H1 (cell line): ENCODE data around the gene ALPG. TPM values are rescaled to one million over a fixed set of nuclear protein-coding genes. Genes with fewer than 3 reads are reported as not detected.

Experiments
- CTCF ChIA-PET: fragments of 300-600 bp; sonication (Branson Sonifier 250); formaldehyde crosslinking; loops from one replicate; lab custom pipeline; 2021; ENCODE audit not compliant: partially characterized antibody; lab: Charles Lee
- POLR2A ChIA-PET: fragments of 300-600 bp; sonication (Branson Sonifier 250); formaldehyde crosslinking; loops from one replicate; lab custom pipeline; 2021; ENCODE audit warnings: inconsistent platforms; ENCODE audit not compliant: partially characterized antibody; lab: Charles Lee
- DNase-seq, 2 experiments: peaks; one replicate each; pipeline versions ENCODE4 v3.0.0 to v3.0.0-alpha.2; 2010 to 2022; ENCODE audit warnings: low spot score in 2 of 2, low read depth in 1 of 2, mixed read lengths in 1 of 2
- FAIRE-seq: peaks from 2 replicates; lab custom pipeline; 2011; peaks lifted over from hg19 to GRCh38; lab: Jason Lieb, UNC
- H2AFZ ChIP-seq: 2 replicates; pipeline ENCODE4 v1.8.1; 2012; ENCODE audit warnings: low read length, inconsistent platforms
- H2AK5ac ChIP-seq: 2 replicates; pipeline ENCODE4 v1.6.1; 2013; ENCODE audit warnings: low read depth, low read length
- H2BK120ac ChIP-seq: replicated peaks from 2 replicates; pipeline ENCODE3; 2013; ENCODE audit warnings: low read depth, low read length, inconsistent platforms
- H2BK12ac ChIP-seq: 2 replicates; pipeline ENCODE4 v1.6.1; 2013; ENCODE audit warnings: low read depth, low read length
- H2BK15ac ChIP-seq: 2 replicates; pipeline ENCODE4 v1.6.1; 2013; ENCODE audit warnings: low read length
- H2BK20ac ChIP-seq: 2 replicates; pipeline ENCODE4 v1.6.1; 2013; ENCODE audit warnings: low read length
- H2BK5ac ChIP-seq: 2 replicates; pipeline ENCODE4 v1.6.1; 2013; ENCODE audit warnings: low read depth, low read length
- H3K14ac ChIP-seq: 2 replicates; pipeline ENCODE4 v1.6.1; 2013; ENCODE audit warnings: inconsistent platforms; ENCODE audit not compliant: insufficient read length
- H3K18ac ChIP-seq: 2 replicates; pipeline ENCODE4 v1.6.1; 2013; ENCODE audit warnings: low read length; ENCODE audit errors: extremely low read depth
- H3K23ac ChIP-seq: 2 replicates; pipeline ENCODE4 v1.6.1; 2013; ENCODE audit warnings: inconsistent platforms; ENCODE audit not compliant: insufficient read length
- H3K23me2 ChIP-seq: 2 replicates; pipeline ENCODE4 v1.6.1; 2013; ENCODE audit warnings: low read depth, low read length
- H3K27ac ChIP-seq: 2 replicates; pipeline ENCODE4 v1.6.1; 2011; ENCODE audit warnings: low read depth, low read length, inconsistent platforms
- H3K27me3 ChIP-seq, 4 experiments: replicated peaks in 1 of 4; 1 replicate in 1 of 4; 2 replicates in 3 of 4; pipeline versions ENCODE4 v1.6.1 to v1.8.1; 2011 to 2013; ENCODE audit warnings: low read length in 3 of 4, mild to moderate bottlenecking in 3 of 4, inconsistent platforms in 2 of 4, mixed read lengths in 2 of 4, moderate library complexity in 1 of 4; ENCODE audit not compliant: control insufficient read depth in 3 of 4, insufficient read depth in 3 of 4; ENCODE audit errors: extremely low read depth in 1 of 4
- H3K36me3 ChIP-seq, 4 experiments: 2 replicates each; pipeline versions ENCODE4 v1.6.1 to v1.8.1; 2011 to 2013; ENCODE audit warnings: mild to moderate bottlenecking in 4 of 4, low read length in 3 of 4, moderate library complexity in 2 of 4, control low read depth in 1 of 4, inconsistent platforms in 1 of 4; ENCODE audit not compliant: insufficient read depth in 4 of 4, control insufficient read depth in 2 of 4
- H3K4ac ChIP-seq: replicated peaks from 2 replicates; pipeline ENCODE3; 2013; ENCODE audit warnings: low read length, low read depth, mixed read lengths, inconsistent platforms; ENCODE audit not compliant: insufficient read length
- H3K4me1 ChIP-seq, 4 experiments: replicated peaks in 1 of 4; 1 replicate in 1 of 4; 2 replicates in 3 of 4; pipeline versions ENCODE4 v1.6.1 to v1.8.1; 2011 to 2013; ENCODE audit warnings: low read length in 3 of 4, inconsistent platforms in 2 of 4, mixed read lengths in 1 of 4; ENCODE audit not compliant: insufficient read depth in 4 of 4, control insufficient read depth in 3 of 4
- H3K4me2 ChIP-seq, 2 experiments: 2 replicates each; pipeline versions ENCODE4 v1.6.1 to v1.8.1; 2011 to 2013; ENCODE audit warnings: low read depth in 2 of 2, low read length in 2 of 2, control low read depth in 1 of 2, inconsistent platforms in 1 of 2, mild to moderate bottlenecking in 1 of 2; ENCODE audit not compliant: insufficient read depth in 1 of 2
- H3K4me3 ChIP-seq, 4 experiments: fragments of 200-600, 300-600 bp in 1 of 4; sonication (generic), shearing (Covaris generic), sonication (Bioruptor Twin) in 1 of 4; 2 replicates each; pipeline versions ENCODE4 v1.5.1 to v1.8.1; 2011 to 2016; ENCODE audit warnings: low read length in 4 of 4, low read depth in 3 of 4, control low read depth in 2 of 4, inconsistent platforms in 2 of 4, mild to moderate bottlenecking in 2 of 4, mixed read lengths in 1 of 4, moderate library complexity in 1 of 4; ENCODE audit not compliant: insufficient read depth in 2 of 4; ENCODE audit errors: extremely low read depth in 1 of 4
- H3K56ac ChIP-seq: replicated peaks from 2 replicates; pipeline ENCODE3; 2013; ENCODE audit warnings: low read depth, mild to moderate bottlenecking, mixed read lengths, low read length, inconsistent platforms; ENCODE audit not compliant: insufficient read length
- H3K79me1 ChIP-seq: 2 replicates; pipeline ENCODE4 v1.6.1; 2013; ENCODE audit warnings: low read depth, low read length, control low read depth
- H3K79me2 ChIP-seq, 2 experiments: 2 replicates each; pipeline versions ENCODE4 v1.6.1 to v1.8.1; 2012 to 2013; ENCODE audit warnings: low read length in 2 of 2, mild to moderate bottlenecking in 2 of 2, inconsistent platforms in 1 of 2; ENCODE audit not compliant: insufficient read depth in 2 of 2, control insufficient read depth in 1 of 2
- H3K9ac ChIP-seq, 4 experiments: replicated peaks in 1 of 4; 1 replicate in 1 of 4; 2 replicates in 3 of 4; pipeline versions ENCODE4 v1.6.1 to v1.8.1; 2011 to 2013; ENCODE audit warnings: low read depth in 3 of 4, low read length in 3 of 4, control low read depth in 2 of 4, mild to moderate bottlenecking in 2 of 4, moderate library complexity in 2 of 4, inconsistent platforms in 1 of 4; ENCODE audit errors: extremely low read depth in 1 of 4
- H3K9me3 ChIP-seq, 2 experiments: 2 replicates each; pipeline versions ENCODE4 v1.6.1 to v1.8.1; 2012 to 2013; ENCODE audit warnings: mild to moderate bottlenecking in 2 of 2, moderate library complexity in 2 of 2, control low read depth in 1 of 2, inconsistent platforms in 1 of 2, low read depth in 1 of 2, low read length in 1 of 2, mixed read lengths in 1 of 2; ENCODE audit not compliant: insufficient read depth in 2 of 2
- H4K20me1 ChIP-seq, 2 experiments: replicated peaks in 1 of 2; 2 replicates each; pipeline versions ENCODE3 to v1.8.1; 2011 to 2013; ENCODE audit warnings: inconsistent platforms in 2 of 2, low read length in 2 of 2, mild to moderate bottlenecking in 1 of 2; ENCODE audit not compliant: insufficient read depth in 2 of 2, control insufficient read depth in 1 of 2
- H4K5ac ChIP-seq: 2 replicates; pipeline ENCODE4 v1.6.1; 2013; ENCODE audit warnings: low read length, low read depth, mixed read lengths, inconsistent platforms; ENCODE audit not compliant: insufficient read length
- H4K8ac ChIP-seq: 2 replicates; pipeline ENCODE4 v1.8.0; 2013; ENCODE audit warnings: mild to moderate bottlenecking, moderate library complexity, low read length, inconsistent platforms; ENCODE audit not compliant: insufficient read depth; ENCODE audit errors: extremely low read depth
- H4K91ac ChIP-seq: replicated peaks from 2 replicates; pipeline ENCODE3; 2013; ENCODE audit warnings: low read length, mixed read lengths, inconsistent platforms; ENCODE audit not compliant: insufficient read length
- BACH1 ChIP-seq: IDR thresholded peaks from 2 replicates; pipeline ENCODE4 v1.6.1; 2012; ENCODE audit warnings: low read length, improper control_type of control experiment
- CEBPB ChIP-seq: IDR thresholded peaks from 2 replicates; pipeline ENCODE4 v1.6.1; 2012; ENCODE audit warnings: low read depth, low read length
- CREB1 ChIP-seq: IDR thresholded peaks from 2 replicates; pipeline ENCODE4 v1.6.1; 2012; ENCODE audit warnings: inconsistent platforms
- EGR1 ChIP-seq: IDR thresholded peaks from 2 replicates; pipeline ENCODE4 v1.6.1; 2011; ENCODE audit warnings: low read depth, low read length, borderline replicate concordance
- KDM1A ChIP-seq: fragments of 200-600, 300-600 bp; sonication (generic); IDR thresholded peaks from 2 replicates; pipeline ENCODE4 v1.7.1; 2016; ENCODE audit warnings: mild to moderate bottlenecking, low read length, borderline replicate concordance
- KDM5A ChIP-seq: fragments of 200-600 bp; IDR thresholded peaks from 2 replicates; pipeline ENCODE4 v1.7.1; 2012; ENCODE audit warnings: mild to moderate bottlenecking, low read length, inconsistent platforms, mixed read lengths
- NANOG ChIP-seq: IDR thresholded peaks from 2 replicates; pipeline ENCODE4 v1.6.1; 2011; ENCODE audit warnings: low read length, low read depth, mild to moderate bottlenecking, inconsistent platforms; ENCODE audit not compliant: insufficient read depth, poor library complexity, severe bottlenecking
- RNF2 ChIP-seq: fragments of 200-900, 300-1000 bp; sonication (generic); IDR thresholded peaks from 2 replicates; pipeline ENCODE4 v1.7.1; 2016; ENCODE audit warnings: borderline replicate concordance, low read depth, mild to moderate bottlenecking, antibody characterized with exemption, low read length; ENCODE audit not compliant: poor library complexity, severe bottlenecking; ENCODE audit errors: missing control alignments
- SIN3A ChIP-seq, 2 experiments: IDR thresholded peaks in 1 of 2; conservative IDR thresholded peaks in 1 of 2; 2 replicates each; pipeline ENCODE4 v1.6.1; 2011 to 2012; ENCODE audit warnings: low read length in 2 of 2, improper control_type of control experiment in 1 of 2, low read depth in 1 of 2, mild to moderate bottlenecking in 1 of 2
- SP4 ChIP-seq: IDR thresholded peaks from 2 replicates; pipeline ENCODE4 v1.6.1; 2012; ENCODE audit warnings: low read length, inconsistent platforms
- TEAD4 ChIP-seq: IDR thresholded peaks from 2 replicates; pipeline ENCODE4 v1.6.1; 2012; ENCODE audit warnings: low read depth, low read length, inconsistent platforms, mixed read lengths
- WGBS, 2 experiments: shearing (Covaris generic) in 1 of 2; methylation state at CpG; one replicate each; pipeline versions ENCODE4 v1.1.6 to v1.1.7; 2013 to 2015; ENCODE audit warnings: low lambda C conversion rate in 2 of 2, mixed read lengths in 2 of 2, inconsistent platforms in 1 of 2, low coverage in 1 of 2, missing lambda C conversion rate in 1 of 2; ENCODE audit not compliant: insufficient replicate concordance in 2 of 2, insufficient coverage in 1 of 2, insufficient read length in 1 of 2; ENCODE audit errors: extremely low coverage in 1 of 2, missing lambda C conversion rate in 1 of 2; 5-methylcytosine and 5-hydroxymethylcytosine counted together
- polyA plus RNA-seq, 7 experiments: library from polyadenylated mRNA; depleted of rRNA in 3 of 7; stranded (reverse) in 5 of 7; unstranded in 2 of 7; fragments of >200 nt in 5 of 7; fragments of 200-250 nt in 2 of 7; gene quantifications; 1 replicate in 5 of 7; 2 replicates in 1 of 7; 4 replicates in 1 of 7; pipeline versions ENCODE4 v1.2.1 to v1.2.3, GENCODE V29; 2011 to 2013; ENCODE audit warnings: missing spikeins in 2 of 7, mixed read lengths in 2 of 7
- total RNA-seq: library from RNA; stranded (reverse); fragmentation: NEBNext Ultra II Directional; extraction: Animal tissue kit (Norgen Biotek cat#: 25700); gene quantifications from 2 replicates; pipeline ENCODE4 v1.2.1, GENCODE V29; 2021
- TF ChIP-seq, protein P1 (sequence below): IDR thresholded peaks from 2 replicates; pipeline ENCODE4 v1.6.1; 2011; ENCODE audit warnings: low read length, improper control_type of control experiment

The ALPG gene
- total and polyA plus RNA-seq, 2 of the 8 experiments (the other 6 are each of a cell fraction or from before 2014, with no cell fraction given), result 0.56 to 2.1 TPM

GRCh38 chr2:232447091-232447620, 40.5 kb downstream of the ALPG start:
- Histone ChIP-seq H3K9ac (no peak overlapping the region), H2AFZ (no peak overlapping the region), H3K14ac (no peak overlapping the region), H3K23ac (no peak overlapping the region), H2BK120ac (no peak overlapping the region), H4K8ac (no peak overlapping the region), H3K27me3 (no peaks in the 10 kb centered on the region; a peak in 1 of 7 replicates), H2BK5ac (no peak overlapping the region), H2BK20ac (no peak overlapping the region), H3K79me1 (no peaks in the 10 kb centered on the region), H3K23me2 (no peaks in the 10 kb centered on the region), H3K4me2 (no peak overlapping the region), H3K9me3 (no peaks in the 10 kb centered on the region), H4K91ac (no peak overlapping the region), H3K79me2 (no peaks in the 10 kb centered on the region), H2BK15ac (no peak overlapping the region), H3K4me3 (no peak overlapping the region), H3K36me3 (no peaks in the 10 kb centered on the region), H4K5ac (no peak overlapping the region), H2BK12ac (no peak overlapping the region), H3K4ac (no peak overlapping the region), H3K4me1 (peaks cover 0 to 12% (median 2%) of the 10 kb centered on the region in 4 experiments; a peak in 5 of 7 replicates), H3K18ac (no peak overlapping the region), H4K20me1 (no peaks in the 10 kb centered on the region), H2AK5ac (no peak overlapping the region), H3K27ac (no peak overlapping the region), H3K56ac (no peak overlapping the region)
- CTCF ChIA-PET, result interaction anchor here (0.6 to 3.6 kb wide), 42 partner anchors 9 to 562 kb away, joined by 3 to 108 read pairs (median 4); partner anchors contain the start of genes ALPI, CHRND, CHRNG and PRSS56
- DNase-seq, result no peak
- 90% methylated on average over 9 of the region's 9 CpGs; no CpG with 5 or more reads in 1 of the 2 experiments for WGBS, 2 experiments
- no peak for FAIRE-seq
- POLR2A ChIA-PET, result interaction anchor here (1.2 kb wide), 1 partner anchor 77 kb away, joined by 3 read pairs; no protein-coding TSS in a partner anchor
- TF ChIP-seq CEBPB (no peak), RNF2 (no peak), TEAD4 (no peak), CREB1 (no peak), SIN3A (conservative IDR thresholded peaks at IDR 0.05 in 1 of 2, IDR thresholded peaks at IDR 0.05 in 1 of 2; ENCODE audit: low read depth in 1 of 2, low read length in 2 of 2) (no peak), KDM5A (no peak), BACH1 (no peak), EGR1 (no peak), NANOG (no peak), KDM1A (no peak), SP4 (no peak)
- TF ChIP-seq, protein P1, sequence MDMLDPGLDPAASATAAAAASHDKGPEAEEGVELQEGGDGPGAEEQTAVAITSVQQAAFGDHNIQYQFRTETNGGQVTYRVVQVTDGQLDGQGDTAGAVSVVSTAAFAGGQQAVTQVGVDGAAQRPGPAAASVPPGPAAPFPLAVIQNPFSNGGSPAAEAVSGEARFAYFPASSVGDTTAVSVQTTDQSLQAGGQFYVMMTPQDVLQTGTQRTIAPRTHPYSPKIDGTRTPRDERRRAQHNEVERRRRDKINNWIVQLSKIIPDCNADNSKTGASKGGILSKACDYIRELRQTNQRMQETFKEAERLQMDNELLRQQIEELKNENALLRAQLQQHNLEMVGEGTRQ, result no peak
